ENCODE measurements around the gene GCN1.

GCN1 gene

GRCh38 chr12:120116792-120117651, 77.5 kb downstream of the GCN1 start (continued):
- no peak; the same call in 1 of the 2 replicates for TF ChIP-seq ZNF629 (tag by site-specific recombination; IDR thresholded peaks at IDR 0.05)
- TF ChIP-seq, protein P1, sequence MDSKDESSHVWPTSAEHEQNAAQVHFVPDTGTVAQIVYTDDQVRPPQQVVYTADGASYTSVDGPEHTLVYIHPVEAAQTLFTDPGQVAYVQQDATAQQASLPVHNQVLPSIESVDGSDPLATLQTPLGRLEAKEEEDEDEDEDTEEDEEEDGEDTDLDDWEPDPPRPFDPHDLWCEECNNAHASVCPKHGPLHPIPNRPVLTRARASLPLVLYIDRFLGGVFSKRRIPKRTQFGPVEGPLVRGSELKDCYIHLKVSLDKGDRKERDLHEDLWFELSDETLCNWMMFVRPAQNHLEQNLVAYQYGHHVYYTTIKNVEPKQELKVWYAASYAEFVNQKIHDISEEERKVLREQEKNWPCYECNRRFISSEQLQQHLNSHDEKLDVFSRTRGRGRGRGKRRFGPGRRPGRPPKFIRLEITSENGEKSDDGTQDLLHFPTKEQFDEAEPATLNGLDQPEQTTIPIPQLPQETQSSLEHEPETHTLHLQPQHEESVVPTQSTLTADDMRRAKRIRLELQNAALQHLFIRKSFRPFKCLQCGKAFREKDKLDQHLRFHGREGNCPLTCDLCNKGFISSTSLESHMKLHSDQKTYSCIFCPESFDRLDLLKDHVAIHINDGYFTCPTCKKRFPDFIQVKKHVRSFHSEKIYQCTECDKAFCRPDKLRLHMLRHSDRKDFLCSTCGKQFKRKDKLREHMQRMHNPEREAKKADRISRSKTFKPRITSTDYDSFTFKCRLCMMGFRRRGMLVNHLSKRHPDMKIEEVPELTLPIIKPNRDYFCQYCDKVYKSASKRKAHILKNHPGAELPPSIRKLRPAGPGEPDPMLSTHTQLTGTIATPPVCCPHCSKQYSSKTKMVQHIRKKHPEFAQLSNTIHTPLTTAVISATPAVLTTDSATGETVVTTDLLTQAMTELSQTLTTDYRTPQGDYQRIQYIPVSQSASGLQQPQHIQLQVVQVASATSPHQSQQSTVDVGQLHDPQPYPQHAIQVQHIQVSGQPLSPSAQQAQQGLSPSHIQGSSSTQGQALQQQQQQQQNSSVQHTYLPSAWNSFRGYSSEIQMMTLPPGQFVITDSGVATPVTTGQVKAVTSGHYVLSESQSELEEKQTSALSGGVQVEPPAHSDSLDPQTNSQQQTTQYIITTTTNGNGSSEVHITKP (tag by site-specific recombination; IDR thresholded peaks at IDR 0.05): peak; percentile 16; the same call in 1 of the 2 replicates
- TF ChIP-seq BCL11B (tag by site-specific recombination; IDR thresholded peaks at IDR 0.05; ENCODE audit: low read depth): no peak
- TF ChIP-seq ZNF292 (tag by site-specific recombination; IDR thresholded peaks at IDR 0.05; ENCODE audit: borderline replicate concordance, low read depth): no peak
- TF ChIP-seq SP3 (tag by site-specific recombination; IDR thresholded peaks at IDR 0.05): peak; percentile 77
- no peak for TF ChIP-seq GFI1B (tag by site-specific recombination; IDR thresholded peaks at IDR 0.05)
- TF ChIP-seq ZNF654 (tag by site-specific recombination; IDR thresholded peaks at IDR 0.05; ENCODE audit: low read depth): no peak
- TF ChIP-seq ZNF366 (tag by site-specific recombination; conservative IDR thresholded peaks at IDR 0.05): peak; percentile 70; the same call in 1 of the 2 replicates
- no peak for TF ChIP-seq IKZF3 (tag by site-specific recombination; IDR thresholded peaks at IDR 0.05)
- TF ChIP-seq OVOL3 (tag by site-specific recombination; IDR thresholded peaks at IDR 0.05): no peak; the same call in 1 of the 2 replicates
- no peak for TF ChIP-seq ZNF184 (tag by site-specific recombination; IDR thresholded peaks at IDR 0.05)
- TF ChIP-seq ZNF501 (tag by site-specific recombination; IDR thresholded peaks at IDR 0.05): 0 out of 2 replicates have a peak, but pooled peaks have one; percentile 43
- TF ChIP-seq REPIN1 (tag by site-specific recombination; IDR thresholded peaks at IDR 0.05; ENCODE audit: low read depth): no peak
- TF ChIP-seq, protein P2, sequence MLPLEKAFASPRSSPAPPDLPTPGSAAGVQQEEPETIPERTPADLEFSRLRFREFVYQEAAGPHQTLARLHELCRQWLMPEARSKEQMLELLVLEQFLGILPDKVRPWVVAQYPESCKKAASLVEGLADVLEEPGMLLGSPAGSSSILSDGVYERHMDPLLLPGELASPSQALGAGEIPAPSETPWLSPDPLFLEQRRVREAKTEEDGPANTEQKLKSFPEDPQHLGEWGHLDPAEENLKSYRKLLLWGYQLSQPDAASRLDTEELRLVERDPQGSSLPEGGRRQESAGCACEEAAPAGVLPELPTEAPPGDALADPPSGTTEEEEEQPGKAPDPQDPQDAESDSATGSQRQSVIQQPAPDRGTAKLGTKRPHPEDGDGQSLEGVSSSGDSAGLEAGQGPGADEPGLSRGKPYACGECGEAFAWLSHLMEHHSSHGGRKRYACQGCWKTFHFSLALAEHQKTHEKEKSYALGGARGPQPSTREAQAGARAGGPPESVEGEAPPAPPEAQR (tag by site-specific recombination; IDR thresholded peaks at IDR 0.05): no peak
- TF ChIP-seq SALL2 (tag by site-specific recombination; IDR thresholded peaks at IDR 0.05; ENCODE audit: borderline replicate concordance): no peak
- TF ChIP-seq ZBTB7A (tag by site-specific recombination; IDR thresholded peaks at IDR 0.05; ENCODE audit: low read depth): 0 out of 2 replicates have a peak, but pooled peaks have one; percentile 29
- no peak for TF ChIP-seq ZNF837 (tag by site-specific recombination; IDR thresholded peaks at IDR 0.05)
- no peak for TF ChIP-seq ZNF514 (tag by site-specific recombination; IDR thresholded peaks at IDR 0.05)
- no peak for TF ChIP-seq ZNF664 (tag by site-specific recombination; IDR thresholded peaks at IDR 0.05)
- TF ChIP-seq TRIM28 (IDR thresholded peaks at IDR 0.05; ENCODE audit: borderline replicate concordance, low read length): no peak
- TF ChIP-seq ELK4 (IDR thresholded peaks at IDR 0.05; ENCODE audit: borderline replicate concordance, low read depth, low read length): no peak
- no peak for TF ChIP-seq ZNF148 (tag by site-specific recombination; IDR thresholded peaks at IDR 0.05; ENCODE audit: borderline replicate concordance)
- TF ChIP-seq ZNF24 (tag by site-specific recombination; IDR thresholded peaks at IDR 0.05): peak; percentile 66; the same call in 1 of the 2 replicates
- TF ChIP-seq ZNF660 (tag by site-specific recombination; IDR thresholded peaks at IDR 0.05): no peak; the same call in 1 of the 2 replicates
- no peak for TF ChIP-seq AEBP2 (tag by site-specific recombination; IDR thresholded peaks at IDR 0.05; ENCODE audit: borderline replicate concordance)
- TF ChIP-seq MYNN (tag by site-specific recombination; IDR thresholded peaks at IDR 0.05; ENCODE audit: borderline replicate concordance): no peak
- TF ChIP-seq FEZF1 (tag by site-specific recombination; IDR thresholded peaks at IDR 0.05): no peak
